ENCODE measurements around the gene DAPP1. TPM values are rescaled to one million over a fixed set of nuclear protein-coding genes. Genes with fewer than 3 reads are reported as not detected.

The DAPP1 gene
- total RNA-seq, 2 experiments from 2014 or later: 23.6 TPM

- Mint-ChIP-seq H3K9me3 (no peaks in the 10 kb centered on the region), H3K4me1 (ENCODE audit: low read depth) (peaks cover 8% of the 10 kb centered on the region), H3K4me3 (no peak overlapping the region), H3K27me3 (no peaks in the 10 kb centered on the region), H3K36me3 (peaks cover 10% of the 10 kb centered on the region), H3K27ac (no peak overlapping the region)
- DNase-seq: no peak
- POLR2A ChIA-PET: no interaction called here
- CTCF ChIA-PET: interaction anchor here (1.4 kb wide), 1 partner anchor 65 kb away, joined by 5 read pairs; no protein-coding TSS in a partner anchor
- intact Hi-C loops (cut with micrococcal nuclease): no loop called here
Observed at GRCh38 chr4:99876946-99877345, 60.3 kb downstream of the DAPP1 start.

GRCh38 chr4:99878604-99879003 is 62.0 kb downstream of the DAPP1 start:
- intact Hi-C loops (cut with micrococcal nuclease): no loop called here
- Mint-ChIP-seq H3K4me3 (no peak overlapping the region), H3K4me1 (ENCODE audit: low read depth) (no peaks in the 10 kb centered on the region), H3K9me3 (no peaks in the 10 kb centered on the region), H3K27ac (no peak overlapping the region), H3K36me3 (peaks cover 11% of the 10 kb centered on the region), H3K27me3 (no peaks in the 10 kb centered on the region)
- CTCF ChIA-PET: interaction anchor here (1.4 kb wide), 2 partner anchors 67 kb away, joined by 5 read pairs; no protein-coding TSS in a partner anchor
- no peak for DNase-seq
- POLR2A ChIA-PET: no interaction called here

GRCh38 chr4:99879458-99879857 is 62.8 kb downstream of the DAPP1 start:
- intact Hi-C loops (cut with micrococcal nuclease): no loop called here

GRCh38 chr4:99885063-99885664 is 68.5 kb downstream of the DAPP1 start:
- Mint-ChIP-seq H3K4me1 (ENCODE audit: low read depth) (peaks cover 6% of the 10 kb centered on the region), H3K4me3 (no peak overlapping the region), H3K36me3 (peaks cover 6% of the 10 kb centered on the region), H3K9me3 (no peaks in the 10 kb centered on the region), H3K27me3 (no peaks in the 10 kb centered on the region), H3K27ac (no peak overlapping the region)
- DNase-seq: peak; percentile 19
- intact Hi-C loops (cut with micrococcal nuclease): loop anchor here (1.0 kb wide), 3 partner anchors 69 to 324 kb away; partner anchors contain the start of gene DAPP1
- CTCF ChIA-PET: interaction anchor here (0.5 to 3.1 kb wide), 18 partner anchors 9 to 322 kb away, joined by 3 to 73 read pairs (median 4); partner anchors contain the start of genes DAPP1, LAMTOR3 and TRMT10A
- POLR2A ChIA-PET: interaction anchor here (0.7 kb wide), 1 partner anchor 73 kb away, joined by 4 read pairs; no protein-coding TSS in a partner anchor

More at GRCh38 chr4:99879458-99879857, 62.8 kb downstream of the DAPP1 start:
- no peaks in the 10 kb centered on the region for H3K9me3 Mint-ChIP-seq
- H3K27ac Mint-ChIP-seq: no peak overlapping the region
- no peaks in the 10 kb centered on the region for H3K27me3 Mint-ChIP-seq
- ChIA-PET CTCF (interaction anchor here (1.3 to 1.6 kb wide), 3 partner anchors 66 to 71 kb away, joined by 5 to 6 read pairs (median 5); no protein-coding TSS in a partner anchor), POLR2A (no interaction called here)
- H3K36me3 Mint-ChIP-seq: peaks cover 13% of the 10 kb centered on the region
- DNase-seq: no peak
- H3K4me1 Mint-ChIP-seq (ENCODE audit: low read depth): no peaks in the 10 kb centered on the region
- H3K4me3 Mint-ChIP-seq: no peak overlapping the region

- H3K27ac Mint-ChIP-seq: no peak overlapping the region
- H3K4me3 Mint-ChIP-seq: no peak overlapping the region
- no peak for DNase-seq
- H3K9me3 Mint-ChIP-seq: no peaks in the 10 kb centered on the region
- intact Hi-C loops (cut with micrococcal nuclease): loop anchor here (1.0 kb wide), 3 partner anchors 69 to 324 kb away; partner anchors contain the start of gene DAPP1
- CTCF ChIA-PET: interaction anchor here (0.6 to 3.1 kb wide), 7 partner anchors 55 to 322 kb away, joined by 3 to 73 read pairs (median 11); partner anchors contain the start of genes DAPP1 and TRMT10A
- POLR2A ChIA-PET: no interaction called here
- peaks cover 6% of the 10 kb centered on the region for H3K36me3 Mint-ChIP-seq
- H3K27me3 Mint-ChIP-seq: no peaks in the 10 kb centered on the region
- H3K4me1 Mint-ChIP-seq (ENCODE audit: low read depth): peaks cover 8% of the 10 kb centered on the region
Observed at GRCh38 chr4:99885687-99886086, 69.1 kb downstream of the DAPP1 start.

DNA sequence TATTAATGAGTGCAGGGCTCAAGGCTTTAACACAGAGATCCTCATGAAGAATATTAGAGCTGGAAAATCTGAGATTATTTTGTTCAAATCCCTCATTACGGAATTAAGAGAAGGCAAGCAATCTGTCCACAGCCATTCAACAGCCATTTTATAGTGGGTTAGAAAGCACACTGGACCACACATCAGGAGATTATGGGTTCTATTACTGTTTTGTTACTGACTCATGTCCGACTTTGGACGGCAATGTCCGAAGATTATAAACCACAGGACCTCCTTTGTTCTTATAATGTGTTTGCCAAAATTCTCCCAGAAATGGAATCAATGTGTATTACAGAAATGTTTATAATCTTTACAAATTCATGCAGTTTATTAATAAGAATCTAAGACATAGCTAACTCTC is 69.5 kb downstream of the DAPP1 start:
- intact Hi-C loops (cut with micrococcal nuclease): no loop called here
- Mint-ChIP-seq H3K27me3 (no peaks in the 10 kb centered on the region), H3K9me3 (no peaks in the 10 kb centered on the region), H3K4me1 (ENCODE audit: low read depth) (peaks cover 13% of the 10 kb centered on the region), H3K27ac (no peak overlapping the region), H3K36me3 (peaks cover 6% of the 10 kb centered on the region), H3K4me3 (no peak overlapping the region)
- CTCF ChIA-PET: interaction anchor here (0.6 to 3.1 kb wide), 5 partner anchors 56 to 162 kb away, joined by 3 to 73 read pairs (median 9); partner anchors contain the start of gene DAPP1
- DNase-seq: no peak
- POLR2A ChIA-PET: no interaction called here

GRCh38 chr4:99887837-99888236 is 71.2 kb downstream of the DAPP1 start:
- H3K4me3 Mint-ChIP-seq: no peak overlapping the region
- intact Hi-C loops (cut with micrococcal nuclease): no loop called here

DNA sequence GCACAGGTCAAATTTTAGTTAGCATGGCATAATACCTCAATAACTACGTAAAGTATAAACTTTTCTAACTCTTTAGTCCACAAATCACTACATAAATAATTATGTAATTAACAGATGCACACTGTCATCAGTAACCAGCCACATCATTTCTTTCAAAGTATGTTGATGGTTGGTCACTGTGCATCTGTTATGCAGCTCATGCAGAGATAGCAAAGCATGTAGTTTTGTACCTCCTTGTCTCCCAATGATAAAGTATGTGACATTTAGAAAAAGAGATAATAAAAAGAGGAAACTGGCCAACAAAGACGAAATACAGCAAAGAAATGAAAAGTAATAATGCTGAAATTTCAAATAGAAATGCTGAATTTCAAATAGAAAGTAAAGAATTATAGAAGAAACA is 74.7 kb downstream of the DAPP1 start:
- H3K36me3 Mint-ChIP-seq: peaks cover 3% of the 10 kb centered on the region
- peaks cover 42% of the 10 kb centered on the region for H3K4me1 Mint-ChIP-seq (ENCODE audit: low read depth)
- ChIA-PET POLR2A (interaction anchor here (1.2 kb wide), 1 partner anchor 328 kb away, joined by 3 read pairs; the partner anchor contains the start of gene TRMT10A), CTCF (interaction anchor here (1.0 to 2.1 kb wide), 3 partner anchors 80 to 83 kb away, joined by 3 to 8 read pairs (median 4); no protein-coding TSS in a partner anchor)
- H3K27me3 Mint-ChIP-seq: no peaks in the 10 kb centered on the region
- intact Hi-C loops (cut with micrococcal nuclease): no loop called here
- H3K9me3 Mint-ChIP-seq: no peaks in the 10 kb centered on the region
- H3K4me3 Mint-ChIP-seq: no peak overlapping the region
- no peak overlapping the region for H3K27ac Mint-ChIP-seq
- DNase-seq: no peak

More at GRCh38 chr4:99887837-99888236, 71.2 kb downstream of the DAPP1 start:
- CTCF ChIA-PET: no interaction called here
- H3K27me3 Mint-ChIP-seq: no peaks in the 10 kb centered on the region
- H3K9me3 Mint-ChIP-seq: no peaks in the 10 kb centered on the region
- DNase-seq: no peak
- H3K4me1 Mint-ChIP-seq (ENCODE audit: low read depth): peaks cover 23% of the 10 kb centered on the region
- peaks cover 5% of the 10 kb centered on the region for H3K36me3 Mint-ChIP-seq
- POLR2A ChIA-PET: no interaction called here
- H3K27ac Mint-ChIP-seq: no peak overlapping the region

DNA sequence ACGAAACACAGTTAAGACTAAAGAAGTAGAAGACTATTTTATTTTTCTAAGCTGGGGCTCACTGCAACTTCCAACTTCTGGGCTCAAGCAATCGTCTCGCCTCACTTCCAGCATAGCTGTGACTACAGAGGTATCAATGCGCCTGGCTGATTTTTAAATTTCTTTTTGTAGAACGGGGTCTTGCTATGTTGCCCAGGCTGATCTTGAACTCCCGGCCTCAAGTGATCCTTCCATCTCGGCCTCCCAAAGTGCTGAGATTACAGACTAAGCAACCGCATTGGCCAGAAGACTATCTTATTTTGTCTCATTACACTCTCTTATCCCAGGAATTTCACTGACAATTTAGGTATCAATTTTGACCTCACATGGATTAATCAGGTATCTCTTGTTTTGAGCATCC is 76.4 kb downstream of the DAPP1 start:
- Mint-ChIP-seq H3K36me3 (peaks cover 3% of the 10 kb centered on the region), H3K27me3 (no peaks in the 10 kb centered on the region), H3K4me1 (ENCODE audit: low read depth) (peaks cover 42% of the 10 kb centered on the region), H3K4me3 (peak overlapping the region; percentile 98), H3K27ac (peak overlapping the region; percentile 87), H3K9me3 (no peaks in the 10 kb centered on the region)
- ChIA-PET CTCF (no interaction called here), POLR2A (no interaction called here)
- intact Hi-C loops (cut with micrococcal nuclease): no loop called here
- no peak for DNase-seq

DNA sequence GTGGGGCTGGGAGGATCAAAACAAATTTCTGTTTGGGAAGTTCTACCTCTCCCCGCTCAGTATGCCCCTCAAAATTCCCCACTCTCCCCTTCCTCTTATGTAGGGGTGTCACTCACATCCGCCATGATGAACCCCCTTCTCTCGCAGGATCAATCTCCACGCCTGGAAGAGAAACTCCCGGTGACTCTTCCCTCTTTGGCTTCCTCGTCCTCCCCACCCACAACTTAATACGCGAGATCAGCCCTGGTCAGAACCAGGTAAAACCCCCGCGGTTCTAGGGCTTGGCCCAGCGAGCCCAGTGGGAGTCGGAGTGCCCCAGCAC is 77.2 kb downstream of the DAPP1 start:
- H3K4me3 Mint-ChIP-seq: peak overlapping the region; percentile 98
- no peaks in the 10 kb centered on the region for H3K27me3 Mint-ChIP-seq
- intact Hi-C loops (cut with micrococcal nuclease): loop anchor here (1.0 to 2.0 kb wide), 3 partner anchors 47 to 330 kb away; partner anchors contain the start of gene H2AZ1
- H3K4me1 Mint-ChIP-seq (ENCODE audit: low read depth): peaks cover 42% of the 10 kb centered on the region
- peak overlapping the region; percentile 87 for H3K27ac Mint-ChIP-seq
- ChIA-PET CTCF (interaction anchor here (0.7 to 1.7 kb wide), 7 partner anchors 9 to 330 kb away, joined by 3 to 11 read pairs (median 6); partner anchors contain the start of genes DNAJB14 and TRMT10A), POLR2A (interaction anchor here (0.9 to 1.6 kb wide), 7 partner anchors 47 to 330 kb away, joined by 3 to 15 read pairs (median 5); partner anchors contain the start of genes DAPP1, DNAJB14, H2AZ1 and TRMT10A)
- DNase-seq: no peak
- peaks cover 3% of the 10 kb centered on the region for H3K36me3 Mint-ChIP-seq
- H3K9me3 Mint-ChIP-seq: no peaks in the 10 kb centered on the region

GRCh38 chr4:99894161-99894997 is 77.8 kb downstream of the DAPP1 start, which contains the start of gene LAMTOR3:
TSS of gene LAMTOR3 (minus strand) at chr4:99894427. CDS start at chr4:99893963, 464 bp downstream.
- ChIA-PET POLR2A (interaction anchor here (0.9 to 1.6 kb wide), 7 partner anchors 46 to 331 kb away, joined by 3 to 15 read pairs (median 5); partner anchors contain the start of genes DAPP1, DNAJB14, H2AZ1 and TRMT10A), CTCF (interaction anchor here (0.7 to 1.7 kb wide), 7 partner anchors 10 to 331 kb away, joined by 3 to 11 read pairs (median 6); partner anchors contain the start of genes DNAJB14 and TRMT10A)
- DNase-seq: peak; percentile 94
- Mint-ChIP-seq H3K4me3 (peak within 1 kb of the TSS; percentile 98), H3K36me3 (peaks cover 3% of the 10 kb centered on the region), H3K4me1 (ENCODE audit: low read depth) (peaks cover 39% of the 10 kb centered on the region), H3K27me3 (no peaks in the 10 kb centered on the region), H3K27ac (peak within 1 kb of the TSS; percentile 87), H3K9me3 (no peaks in the 10 kb centered on the region)
- intact Hi-C loops (cut with micrococcal nuclease): loop anchor here (1.0 to 2.0 kb wide), 3 partner anchors 48 to 331 kb away; partner anchors contain the start of gene H2AZ1

Measured in activated CD4-positive, alpha-beta memory T cell treated with anti-CD3 and anti-CD28 coated beads for 36 hours (primary cell).